ENCODE data around the gene RTN4R.

The RTN4R gene

DNA sequence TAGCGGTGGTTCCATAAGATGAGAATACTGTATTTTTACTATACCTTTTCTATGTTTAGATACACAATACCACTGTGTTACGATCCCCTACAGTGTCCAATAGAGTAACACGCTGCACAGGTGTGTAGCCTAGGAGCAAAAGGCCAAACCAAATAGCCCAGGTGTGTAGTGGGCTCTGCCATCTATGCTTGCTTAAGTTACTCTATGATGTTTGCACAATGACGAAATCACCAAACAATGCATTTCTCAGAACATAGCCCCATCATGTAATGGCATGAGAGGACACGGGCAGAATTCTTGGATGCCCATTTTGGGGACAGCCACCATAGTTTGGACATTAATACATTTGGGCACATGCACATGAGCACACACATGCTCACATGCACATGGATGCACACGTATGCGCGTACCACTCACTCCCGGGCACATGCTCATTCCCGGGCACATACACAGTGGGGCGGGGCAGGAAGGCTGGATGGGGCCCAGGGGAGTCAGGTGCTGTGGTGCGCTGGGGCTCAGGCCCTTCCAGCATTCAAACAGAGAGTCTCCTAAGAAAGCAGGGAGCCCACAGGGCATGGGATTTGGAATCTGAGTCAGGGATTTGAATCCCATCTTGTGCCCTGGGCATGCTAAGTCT lies 51.1 kb downstream of the RTN4R start:
- DNase-seq (ENCODE audit: low read depth in 2 of 2), result no peak

DNA sequence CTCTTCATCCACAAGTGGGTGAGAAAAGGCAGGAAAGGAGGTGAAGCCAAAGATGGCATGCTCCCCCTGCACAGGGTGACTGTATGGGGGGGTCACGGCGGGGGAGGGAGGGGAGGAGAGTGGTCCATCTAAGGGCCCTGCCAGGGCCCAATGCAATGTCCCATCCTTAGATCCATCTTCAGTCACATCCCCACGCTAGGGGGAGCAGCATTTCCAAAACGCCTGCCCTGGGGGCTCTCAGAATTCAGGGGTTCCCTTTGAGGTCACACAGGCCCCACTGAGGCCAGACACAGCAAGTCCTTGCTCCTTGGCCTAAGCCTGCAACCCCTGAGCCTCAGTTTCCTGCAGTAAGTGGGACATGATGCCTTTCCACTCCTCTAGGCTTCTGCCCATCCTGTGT lies 52.4 kb downstream of the RTN4R start:
- no peak for DNase-seq (ENCODE audit: low read depth in 2 of 2)

DNA sequence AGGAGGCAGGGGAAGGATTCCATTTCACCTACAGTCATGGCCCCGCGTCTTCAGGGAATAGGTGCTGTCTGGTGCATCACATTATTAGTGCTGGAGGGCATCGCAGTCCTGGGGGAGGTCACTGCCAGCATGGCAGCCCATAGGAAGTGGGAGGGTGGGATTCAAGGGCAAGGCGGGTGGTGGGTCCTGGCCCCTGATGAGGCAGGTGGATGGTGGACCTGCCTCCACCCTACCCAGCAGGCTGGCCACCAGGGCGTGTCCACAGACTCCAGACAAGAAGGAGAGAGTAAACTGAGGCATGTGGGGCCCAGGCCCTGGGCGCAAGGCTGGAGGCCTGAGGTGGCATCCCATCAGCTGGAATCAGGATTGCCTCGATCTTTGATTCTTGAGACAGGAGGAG lies 53.3 kb downstream of the RTN4R start:
- no peak for DNase-seq (ENCODE audit: low read depth in 2 of 2)

DNA sequence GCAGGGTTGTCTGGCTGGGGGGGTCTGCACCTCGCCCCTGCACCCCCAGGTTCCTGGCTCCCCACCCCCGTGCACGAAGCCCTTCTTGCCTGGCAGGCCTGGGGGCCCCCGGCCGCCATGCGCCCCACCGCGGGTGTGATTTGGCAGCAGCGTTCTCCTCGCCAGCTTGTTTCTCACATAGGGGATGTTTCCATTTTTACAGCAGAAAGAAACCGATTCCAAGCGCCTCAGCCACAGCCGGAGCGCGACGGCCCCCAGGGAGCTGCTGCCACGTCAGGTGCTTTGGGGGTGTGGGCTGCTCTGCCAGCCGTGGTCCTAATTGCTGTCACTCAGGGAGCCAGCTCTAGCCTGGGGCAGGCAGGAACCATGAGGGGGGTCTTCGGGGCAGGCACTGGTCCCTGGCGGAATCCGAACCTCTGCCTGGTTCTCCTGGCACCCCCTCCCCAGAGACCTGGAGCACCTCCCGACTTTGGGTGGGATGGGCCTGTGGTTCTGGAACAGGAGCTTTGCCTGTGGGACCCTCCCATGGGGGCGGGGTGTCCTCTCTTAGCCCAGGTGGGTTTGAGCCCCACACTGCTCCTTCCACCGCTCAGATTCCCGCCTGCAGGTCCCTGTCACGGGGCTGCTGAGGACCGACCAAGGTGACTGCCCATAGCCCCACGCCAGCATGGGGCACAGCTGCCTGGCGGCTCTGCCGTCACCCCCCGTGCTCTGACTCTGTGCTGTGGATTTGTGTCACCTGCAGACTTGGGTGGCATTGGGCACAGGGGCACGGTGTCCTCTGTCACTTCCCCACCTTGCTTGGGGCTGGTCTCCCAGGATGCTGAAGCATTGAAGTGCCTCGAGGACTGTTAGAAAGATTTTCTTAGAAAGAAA lies 54.0 kb downstream of the RTN4R start:
- no peak for DNase-seq (ENCODE audit: low read depth in 2 of 2)

DNA sequence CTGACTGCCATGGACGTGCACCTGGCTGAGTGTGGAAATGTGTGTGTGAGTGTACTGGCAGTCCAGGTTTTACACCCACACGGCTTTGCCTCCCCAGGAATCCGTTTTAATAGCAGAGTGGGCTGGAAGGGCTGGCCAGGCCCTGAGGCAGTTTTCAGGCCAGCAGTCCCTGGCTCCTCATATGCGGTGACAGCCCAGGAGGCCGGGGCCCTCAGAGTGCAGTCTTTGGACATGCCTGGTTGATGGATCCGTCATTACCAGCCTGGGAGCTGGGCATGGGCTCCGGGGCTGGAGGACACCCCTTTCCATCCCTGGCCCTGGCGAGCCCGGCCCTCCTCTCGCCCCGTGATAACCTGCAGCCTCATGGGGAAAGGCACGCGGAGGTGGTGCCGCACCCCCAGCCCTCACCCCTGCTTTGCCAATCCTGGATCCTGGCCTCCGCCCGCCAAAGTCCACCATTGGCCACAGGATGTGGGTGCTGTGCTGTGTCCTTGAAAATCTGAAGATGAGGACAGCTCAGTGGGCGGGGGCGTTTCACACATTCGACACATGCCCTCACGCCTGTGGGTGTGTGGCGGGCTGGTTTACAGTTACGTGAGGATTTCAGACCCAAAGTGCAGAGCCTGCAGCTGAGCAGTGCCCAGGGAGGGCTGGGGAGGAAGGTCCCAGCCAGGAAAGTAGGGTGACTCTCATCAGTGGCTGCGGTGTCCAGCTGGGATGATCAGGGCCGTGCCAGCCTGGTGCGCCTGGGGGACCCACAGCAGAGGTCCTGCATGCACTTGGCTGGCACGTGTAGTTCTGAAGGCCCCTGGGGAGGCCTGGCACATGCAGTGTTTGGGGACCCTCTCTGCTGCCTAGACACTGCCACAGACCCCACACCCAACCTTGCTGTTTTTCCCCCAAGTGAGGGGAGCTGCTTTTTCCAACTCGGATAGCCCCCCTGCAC lies 55.1 kb downstream of the RTN4R start:
- no peak for DNase-seq (ENCODE audit: low read depth in 2 of 2)

DNA sequence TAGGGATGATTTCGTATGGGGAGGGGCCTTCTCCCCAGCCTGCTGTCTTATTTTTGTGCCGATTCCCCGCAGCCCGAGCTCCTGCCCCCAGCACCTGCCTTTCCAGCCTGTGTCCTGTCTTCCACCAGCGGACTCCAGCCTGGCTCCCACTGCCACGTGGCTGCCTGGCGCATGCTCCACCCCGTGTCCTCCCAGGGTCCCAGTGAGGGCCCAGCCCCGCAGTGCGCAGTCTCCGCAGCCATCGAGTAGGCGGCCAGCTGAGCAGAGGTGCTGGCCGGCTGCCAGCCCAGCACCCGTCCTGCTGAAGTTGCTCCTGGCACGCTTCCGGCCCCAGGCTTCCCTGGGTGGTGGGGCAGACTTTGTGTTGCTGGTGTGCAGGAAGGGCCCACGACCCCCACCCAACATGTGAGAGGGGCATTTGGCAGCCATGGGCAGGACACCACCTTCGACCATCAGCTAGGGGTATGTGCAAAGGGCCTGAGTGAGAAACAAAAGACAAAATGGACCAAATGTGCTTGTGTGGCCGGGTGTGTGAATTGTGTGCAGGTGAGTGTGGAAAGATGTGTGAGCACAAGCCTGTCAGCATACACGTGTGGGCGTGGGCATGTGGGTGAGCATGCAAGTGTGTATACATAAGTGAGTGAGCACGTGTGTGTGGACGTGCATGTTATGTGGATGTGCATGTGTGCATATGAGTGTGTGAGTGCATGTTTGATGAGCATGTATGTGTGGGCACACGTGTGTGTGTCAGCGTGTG lies 55.9 kb downstream of the RTN4R start:
- no peak for DNase-seq (ENCODE audit: low read depth in 2 of 2)

DNA sequence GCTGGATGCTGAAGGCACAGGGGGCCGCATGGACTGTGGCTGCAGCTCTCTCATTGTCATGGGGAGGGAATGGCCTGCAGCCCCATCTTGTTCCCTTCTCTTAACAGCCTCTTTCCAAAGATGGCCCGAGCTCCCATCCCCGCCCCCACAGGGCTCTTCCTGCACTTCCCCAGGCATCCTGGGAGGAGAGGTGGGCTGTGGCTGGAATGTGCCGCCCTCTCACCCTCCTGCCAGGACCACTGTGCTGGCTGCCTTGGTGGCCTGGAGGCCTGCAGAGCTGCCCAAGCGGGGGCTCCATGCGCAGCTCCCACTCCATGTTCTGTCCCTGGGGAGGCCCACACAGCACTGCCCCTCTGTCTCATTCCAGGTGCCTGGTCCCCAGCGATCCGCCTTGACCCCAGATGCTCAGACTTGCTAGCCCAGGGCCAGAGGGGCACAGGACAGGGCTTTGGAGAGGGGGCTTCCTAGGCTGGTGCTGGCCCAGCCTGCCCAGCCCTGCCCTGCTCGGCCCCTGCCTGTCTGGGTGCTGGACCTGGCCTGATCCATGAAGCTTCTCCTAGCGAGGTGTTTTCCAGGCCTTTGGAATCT lies 56.6 kb downstream of the RTN4R start:
- no peak for DNase-seq (ENCODE audit: low read depth in 2 of 2)

DNA sequence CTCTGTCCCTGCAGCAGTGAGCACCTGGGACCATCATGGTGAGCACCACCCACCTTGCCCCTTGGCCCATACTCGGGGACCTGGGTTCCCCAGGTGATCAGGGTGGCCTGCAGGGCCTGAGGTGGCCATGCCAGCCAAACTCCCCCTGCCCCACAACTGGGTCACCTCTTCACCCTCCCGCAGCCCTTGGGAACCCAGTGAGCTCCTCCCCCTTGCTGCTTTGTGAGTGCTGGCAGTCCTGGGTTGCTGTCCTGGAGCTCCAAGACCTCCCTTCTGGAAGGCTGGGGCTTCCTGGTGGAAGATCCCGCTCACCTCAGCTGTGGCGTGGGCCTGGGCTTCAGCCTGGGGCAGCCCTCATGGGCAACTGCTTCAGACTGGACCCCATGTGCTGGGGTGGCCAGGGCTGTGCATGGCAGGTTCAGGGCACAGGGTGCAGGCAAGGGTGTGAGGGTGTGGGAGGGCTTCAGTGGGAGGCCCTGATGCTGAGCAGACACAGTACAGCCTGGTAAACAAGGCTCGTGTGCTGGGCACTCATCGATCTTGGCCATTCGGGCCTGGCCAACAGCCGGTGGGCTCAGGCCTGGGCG lies 57.6 kb downstream of the RTN4R start:
- no peak for DNase-seq (ENCODE audit: low read depth in 2 of 2)

DNA sequence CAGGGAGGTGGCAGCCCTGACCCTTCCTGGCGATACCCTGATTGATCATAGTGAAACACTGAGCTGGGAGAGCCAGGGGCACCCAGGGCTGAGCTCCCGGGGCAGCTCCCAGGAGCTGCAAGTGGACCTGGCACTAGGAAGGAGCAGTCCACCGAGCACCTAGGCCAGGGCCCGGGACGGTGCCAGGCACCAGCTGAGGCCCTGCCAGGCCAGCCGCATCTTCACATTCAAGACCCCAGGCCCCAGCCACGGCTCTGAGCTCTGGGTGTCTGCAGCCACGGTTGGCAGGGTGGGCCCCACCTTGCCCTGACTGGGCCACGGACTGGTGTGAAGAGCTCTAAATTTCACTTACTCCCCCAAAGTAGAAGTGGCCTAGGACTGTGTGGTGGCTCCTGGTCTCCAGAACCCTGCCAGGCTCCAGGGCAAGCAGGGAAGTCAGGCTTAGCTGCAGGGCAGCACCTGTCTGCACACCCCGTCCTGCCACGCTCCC lies 58.3 kb downstream of the RTN4R start:
- DNase-seq (ENCODE audit: low read depth in 2 of 2), result no peak

DNA sequence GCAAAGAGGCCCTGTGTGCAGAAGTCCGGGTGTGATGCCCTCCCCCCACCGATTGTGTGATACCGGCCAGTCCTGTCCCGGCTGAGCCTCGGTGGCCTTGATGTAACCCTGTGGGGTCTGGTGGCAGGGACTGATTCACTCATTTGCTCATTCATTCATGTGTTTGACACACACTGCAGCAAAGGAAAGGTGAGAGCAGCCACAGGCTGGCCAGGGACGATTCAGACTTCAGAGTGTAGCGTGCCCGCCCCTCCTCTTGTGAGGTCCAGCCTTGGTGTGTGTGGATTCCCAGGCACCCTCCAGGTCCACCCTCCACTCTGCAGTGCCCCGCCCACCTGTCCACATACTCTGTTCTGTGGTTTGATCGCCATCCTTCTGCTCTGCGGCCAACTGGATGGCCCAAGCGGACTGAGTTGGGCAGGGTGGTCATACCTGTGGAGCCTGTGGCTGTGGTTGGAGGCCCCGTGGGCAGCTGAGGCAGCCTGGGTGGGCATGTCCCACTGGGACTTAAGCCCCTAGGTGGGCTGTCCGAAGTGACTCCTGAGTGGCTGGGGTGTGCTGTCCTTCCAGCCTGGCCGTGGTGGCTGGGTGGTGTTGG lies 59.3 kb downstream of the RTN4R start:
- DNase-seq (ENCODE audit: low read depth in 2 of 2), result no peak

DNA sequence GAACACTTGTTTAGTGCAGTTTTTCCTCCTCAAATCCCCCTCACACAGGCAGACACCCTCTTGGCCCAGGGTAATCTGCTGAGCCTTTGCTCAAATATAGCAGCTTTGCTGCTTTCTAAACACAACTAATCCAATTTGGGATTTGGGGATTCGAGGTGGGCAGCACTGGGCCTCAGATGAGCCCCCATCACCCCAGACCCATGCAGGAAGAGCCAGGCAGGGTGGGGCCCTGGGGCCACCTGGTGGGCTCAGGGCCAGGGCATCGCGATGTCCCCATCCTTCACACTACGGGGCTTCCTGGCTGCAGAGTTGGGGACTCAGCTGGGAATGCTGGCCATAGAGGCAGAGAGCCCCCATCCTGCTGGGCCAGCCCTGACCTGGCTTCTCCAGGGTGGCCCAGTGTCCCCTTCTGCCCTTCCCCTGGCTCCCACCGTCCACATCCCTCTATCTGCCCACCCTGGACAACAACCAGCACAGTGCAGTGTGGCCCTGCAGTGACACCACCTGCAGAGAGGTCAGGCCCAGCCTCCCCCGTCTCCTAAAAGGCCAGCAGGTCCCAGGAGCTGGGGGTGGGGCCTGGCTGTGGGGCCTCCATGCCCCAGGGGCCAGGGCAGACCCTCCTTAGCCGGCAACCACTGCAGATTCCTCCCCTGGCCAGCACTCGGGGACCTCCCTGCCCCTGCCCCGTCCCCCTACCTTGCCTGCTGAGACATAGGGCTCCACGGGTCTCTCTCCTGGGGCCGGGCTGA lies 60.7 kb downstream of the RTN4R start:
- DNase-seq (ENCODE audit: low read depth in 2 of 2), result no peak

DNA sequence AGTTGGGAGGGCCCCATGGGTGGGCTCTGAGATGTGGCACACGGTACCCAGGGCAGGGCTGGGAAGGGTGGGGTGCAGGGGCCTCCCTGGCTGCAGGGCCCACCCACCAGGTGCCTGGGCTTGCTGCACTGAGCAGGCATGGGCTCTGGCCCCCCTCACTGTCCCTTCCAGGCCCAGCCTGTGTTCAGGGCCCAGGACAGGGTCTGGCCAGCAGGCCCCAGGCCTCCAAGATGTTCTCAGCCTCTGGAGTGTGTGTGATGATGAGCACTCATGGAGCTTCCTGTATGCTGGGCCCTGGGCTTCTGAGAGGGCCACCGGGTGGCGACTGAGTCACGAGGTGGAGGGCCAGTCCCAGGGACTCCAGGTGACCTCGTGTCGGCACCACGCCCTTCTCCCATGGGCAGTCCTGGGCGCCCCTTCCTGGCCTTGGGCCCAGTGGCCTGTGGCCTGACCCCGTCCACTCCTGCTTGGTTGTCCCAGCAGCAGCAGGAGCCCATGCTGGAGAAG lies 61.4 kb downstream of the RTN4R start:
- DNase-seq (ENCODE audit: low read depth in 2 of 2), result no peak

DNA sequence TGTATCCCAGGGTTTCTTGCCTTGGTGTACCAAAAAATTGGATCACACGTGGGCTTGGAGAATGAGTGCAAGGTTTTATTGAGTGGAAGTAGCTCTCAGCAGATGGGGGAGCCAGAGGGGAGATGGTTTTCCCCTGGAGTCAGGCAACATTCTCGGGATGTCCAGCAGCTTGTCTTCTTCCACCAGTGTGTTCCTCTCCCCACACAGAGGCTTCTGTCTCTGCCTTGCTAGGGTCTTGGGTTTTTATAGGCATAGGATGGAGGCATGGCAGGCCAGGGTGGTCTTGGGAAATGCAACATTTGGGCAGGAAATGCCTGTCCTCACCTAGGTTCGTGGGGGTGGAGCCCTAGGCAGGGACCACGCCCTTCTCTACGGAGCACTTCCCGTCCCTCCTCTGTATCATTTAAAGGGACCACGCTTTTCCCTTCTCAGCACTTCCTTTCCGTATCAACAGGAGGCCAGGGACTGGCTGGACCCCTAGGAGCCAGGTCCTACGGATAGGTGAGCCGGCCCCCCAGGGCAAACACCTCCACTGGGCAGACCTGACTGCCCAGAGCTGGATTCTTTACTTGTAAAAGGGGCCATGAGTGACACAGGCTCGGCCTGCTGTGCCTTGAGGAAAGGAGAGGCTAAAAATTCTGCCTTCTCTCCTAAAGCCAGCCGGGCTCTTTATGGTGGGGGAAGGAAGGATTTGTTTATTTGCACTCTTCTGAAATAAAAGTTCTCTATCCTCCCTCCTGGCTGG lies 62.0 kb downstream of the RTN4R start:
- DNase-seq (ENCODE audit: low read depth in 2 of 2), result peak; percentile 52 to 55

DNA sequence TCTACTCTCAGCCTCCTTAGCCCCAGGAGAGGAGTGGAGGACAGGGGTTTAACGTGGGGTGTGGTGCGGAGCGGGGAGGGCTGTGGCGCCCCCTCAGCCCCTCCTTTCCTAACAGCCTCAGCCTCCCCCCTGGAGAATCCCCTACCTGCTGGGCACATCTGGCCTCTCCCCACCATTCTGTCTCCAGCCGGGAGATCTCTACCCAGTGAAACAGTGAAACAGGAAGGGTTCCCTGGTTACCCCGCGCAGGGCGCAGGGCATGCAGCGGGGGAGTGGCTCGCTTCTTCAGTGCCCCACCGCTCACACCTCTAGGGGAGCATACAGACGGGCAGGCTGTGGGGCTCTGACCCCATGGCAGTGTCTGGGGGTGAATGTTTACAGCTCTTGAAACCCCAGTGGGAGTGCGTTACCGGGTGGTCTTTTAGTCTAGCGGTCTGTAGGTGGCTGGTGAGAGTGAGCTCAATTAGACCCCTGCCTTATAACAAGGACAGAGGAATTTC lies 62.6 kb downstream of the RTN4R start:
- no peak for DNase-seq (ENCODE audit: low read depth in 2 of 2)

DNA sequence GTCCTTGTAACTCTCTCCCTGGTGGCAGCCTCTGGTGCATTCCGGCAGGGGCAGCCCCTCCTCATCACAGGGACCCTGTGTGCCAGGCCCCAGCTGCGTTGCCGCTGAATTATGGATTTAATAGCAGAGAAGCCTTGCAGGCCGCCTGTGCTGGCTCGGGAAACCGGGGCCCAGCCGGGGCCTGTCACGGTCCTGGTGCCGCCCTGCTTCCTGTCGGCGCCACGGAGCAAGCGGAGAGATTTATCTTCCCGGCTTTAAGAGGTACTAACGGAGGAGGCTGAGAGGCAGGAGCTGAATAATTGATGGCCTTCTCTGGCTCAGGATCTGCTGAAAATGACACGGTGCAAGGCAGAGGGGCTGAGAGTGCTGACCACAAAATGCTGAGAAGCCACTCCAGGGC lies 63.3 kb downstream of the RTN4R start:
- DNase-seq (ENCODE audit: low read depth in 2 of 2), result no peak

DNA sequence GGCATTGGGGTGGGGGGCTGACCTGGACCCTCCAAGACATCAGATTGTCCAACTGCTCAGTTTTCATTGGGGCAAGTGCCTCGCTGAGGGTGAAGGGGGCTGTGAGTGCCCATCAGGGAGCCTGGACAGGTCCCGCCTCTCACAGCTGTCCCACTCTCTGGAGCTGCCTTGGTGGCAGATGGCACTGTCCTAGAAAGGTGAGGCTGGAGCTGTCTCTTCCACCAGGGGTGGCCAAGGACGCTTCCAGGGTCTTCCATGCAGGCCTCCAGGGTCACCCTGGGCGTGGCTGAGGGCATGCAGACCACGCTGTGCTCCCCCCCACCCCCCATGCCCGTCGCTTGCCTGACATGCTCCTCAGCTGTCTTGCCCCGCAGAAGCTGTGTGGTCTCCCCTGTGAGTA lies 63.8 kb downstream of the RTN4R start:
- no peak for DNase-seq (ENCODE audit: low read depth in 2 of 2)

DNA sequence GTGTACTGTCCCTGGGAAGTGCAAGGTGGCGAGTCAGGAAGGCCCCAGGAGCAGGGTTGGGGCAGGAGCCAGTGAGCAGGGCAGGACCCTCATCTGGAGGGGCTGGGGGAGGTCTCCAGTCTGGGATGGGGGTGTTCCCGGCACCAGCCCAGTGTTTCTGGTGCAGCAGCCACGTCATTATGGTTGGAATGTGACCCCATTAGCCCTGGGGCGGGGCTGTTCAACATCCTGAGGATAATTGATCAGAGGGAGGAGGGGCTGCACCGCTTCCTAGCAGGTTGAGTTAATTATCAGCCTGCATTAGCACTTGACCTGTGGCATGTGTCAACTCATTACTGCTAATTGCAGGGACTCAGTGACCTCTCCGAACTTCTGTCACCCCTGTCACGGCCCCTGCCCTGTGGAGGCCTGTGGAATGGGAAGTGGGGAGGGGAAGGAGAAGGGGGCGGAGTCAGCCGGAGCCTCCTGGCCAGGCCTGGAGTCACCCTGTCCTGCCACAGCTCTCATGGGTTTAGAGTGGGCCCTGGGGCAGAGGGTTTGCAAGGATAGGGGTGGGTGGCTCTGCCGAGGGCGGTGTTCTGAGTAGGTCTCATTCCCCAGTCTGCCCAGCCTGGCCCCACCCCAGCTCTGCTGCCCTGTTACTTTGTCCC lies 64.4 kb downstream of the RTN4R start:
- no peak for DNase-seq (ENCODE audit: low read depth in 2 of 2)

DNA sequence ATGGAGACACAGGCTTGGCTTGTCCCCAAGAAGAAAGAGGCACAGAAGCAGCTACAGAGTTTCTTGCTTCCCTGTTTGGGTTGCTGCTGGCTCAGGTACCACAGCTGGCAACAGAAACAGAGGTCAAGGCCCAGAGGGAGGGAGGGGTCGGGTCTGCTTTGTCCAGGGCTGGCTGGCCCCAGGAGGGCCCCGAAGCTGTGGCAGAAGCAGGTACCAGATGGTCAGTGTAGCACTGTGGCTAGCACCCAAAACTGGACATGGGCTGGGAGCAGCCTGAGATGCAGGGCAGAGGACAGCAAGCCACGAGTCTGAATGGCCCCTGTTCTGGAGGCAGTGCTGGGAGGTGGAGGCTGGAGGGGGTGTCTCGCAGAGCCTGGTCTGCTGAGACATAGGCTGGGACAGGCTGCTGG lies 65.0 kb downstream of the RTN4R start:
- DNase-seq (ENCODE audit: low read depth in 2 of 2), result no peak

All from stimulated activated CD8-positive, alpha-beta memory T cell treated with anti-CD3 and anti-CD28 coated beads, Interleukin-7, amount 100 ng/mL, for 4 hours (primary cell).